Caco-2 (cell line): ENCODE results near the gene ADAMTS9. TPM values are rescaled to one million over a fixed set of nuclear protein-coding genes. Genes with fewer than 3 reads are reported as not detected.

Experiments used
- BruUV-seq: library from RNA; stranded (reverse); fragments of 400-500 nt; replicated peaks from 2 replicates; lab custom pipeline; 2021; lab: Mats Ljungman, UMichigan
- CTCF ChIA-PET: fragments of 300-600 bp; sonication (Branson Sonifier 250); formaldehyde crosslinking; loops from one replicate; lab custom pipeline; 2022; ENCODE audit warnings: antibody characterized with exemption; lab: Charles Lee
- POLR2A ChIA-PET: fragments of 300-600 bp; sonication (Branson Sonifier 250); formaldehyde crosslinking; loops from one replicate; lab custom pipeline; 2022; ENCODE audit warnings: antibody characterized with exemption; lab: Charles Lee
- DNase-seq, 2 experiments: peaks; one replicate each; pipeline versions ENCODE4 v3.0.0 to v3.0.0-alpha.2; 2020 to 2022
- H3K27me3 ChIP-seq: replicated peaks from 2 replicates; pipeline ENCODE4 v1.6.0; 2011; ENCODE audit warnings: low read length; ENCODE audit not compliant: control insufficient read depth, insufficient read depth
- H3K36me3 ChIP-seq: 2 replicates; pipeline ENCODE4 v1.5.1; 2011; ENCODE audit warnings: low read length; ENCODE audit not compliant: control insufficient read depth, insufficient read depth
- H3K4me1 ChIP-seq: fragments of 250-450 bp; sonication (Bioruptor Pico); 2 replicates; pipeline ENCODE4 v1.5.1; 2020; ENCODE audit warnings: mild to moderate bottlenecking
- H3K4me3 ChIP-seq: 2 replicates; pipeline ENCODE4 v1.5.1; 2011; ENCODE audit warnings: low read depth, mild to moderate bottlenecking, control low read depth, low read length
- H3K9me3 ChIP-seq: fragments of 250-450 bp; sonication (Bioruptor Pico); 2 replicates; pipeline ENCODE4 v1.5.1; 2020; ENCODE audit warnings: mild to moderate bottlenecking, moderate library complexity
- H3K27ac Mint-ChIP-seq: one replicate; pipeline ENCODE4 v1.8.0; 2022; ENCODE audit warnings: mixed read lengths; ENCODE audit not compliant: unreplicated experiment
- H3K27me3 Mint-ChIP-seq: one replicate; pipeline ENCODE4 v1.8.0; 2022; ENCODE audit warnings: mixed read lengths; ENCODE audit not compliant: insufficient read depth, unreplicated experiment
- H3K36me3 Mint-ChIP-seq: one replicate; pipeline ENCODE4 v1.8.0; 2022; ENCODE audit warnings: mild to moderate bottlenecking, mixed read lengths; ENCODE audit not compliant: insufficient read depth, unreplicated experiment
- H3K4me1 Mint-ChIP-seq: one replicate; pipeline ENCODE4 v1.8.0; 2022; ENCODE audit warnings: low read depth, mixed read lengths; ENCODE audit not compliant: unreplicated experiment
- H3K4me3 Mint-ChIP-seq: one replicate; pipeline ENCODE4 v1.8.0; 2022; ENCODE audit warnings: mild to moderate bottlenecking, moderate library complexity, mixed read lengths; ENCODE audit not compliant: unreplicated experiment
- H3K9me3 Mint-ChIP-seq: one replicate; pipeline ENCODE4 v1.8.0; 2022; ENCODE audit warnings: mixed read lengths; ENCODE audit not compliant: unreplicated experiment
- intact Hi-C: fragments of 100-400 bp; cut with micrococcal nuclease; formaldehyde crosslinking; loops from one replicate; pipeline ENCODE4 v1.10.0; 2022; ENCODE audit not compliant: unreplicated experiment
- total RNA-seq: library from RNA; stranded (reverse); gene quantifications from 2 replicates; pipeline ENCODE4 v1.2.3, GENCODE V29; 2022
- TF ChIP-seq, protein P1 (sequence below), 2 experiments: fragments of 200-600 bp in 1 of 2; IDR thresholded peaks; 1 replicate in 1 of 2; 2 replicates in 1 of 2; pipeline versions ENCODE4 v1.5.1 to v1.8.0; 2011 to 2022; ENCODE audit warnings: antibody characterized with exemption in 1 of 2, control low read depth in 1 of 2, inconsistent platforms in 1 of 2, low read depth in 1 of 2, low read length in 1 of 2, mild to moderate bottlenecking in 1 of 2, moderate library complexity in 1 of 2; ENCODE audit not compliant: insufficient read depth in 1 of 2, severe bottlenecking in 1 of 2, unreplicated experiment in 1 of 2

ADAMTS9 gene
- total RNA-seq, 1 experiment from 2014 or later: 4.0 TPM

GRCh38 chr3:64608741-64609140, 79.1 kb downstream of the ADAMTS9 start:
- H3K36me3 Mint-ChIP-seq: no peaks in the 10 kb centered on the region
- no TSS peak for BruUV-seq
- Histone ChIP-seq H3K9me3 (no peaks in the 10 kb centered on the region), H3K4me1 (peaks cover 21% of the 10 kb centered on the region), H3K36me3 (no peaks in the 10 kb centered on the region), H3K27me3 (no peaks in the 10 kb centered on the region), H3K4me3 (no peak overlapping the region)
- intact Hi-C loops: no loop called here
- no peak overlapping the region for H3K4me3 Mint-ChIP-seq
- ChIA-PET CTCF (no interaction called here), POLR2A (no interaction called here)
- H3K9me3 Mint-ChIP-seq: no peaks in the 10 kb centered on the region
- DNase-seq: no peak
- H3K27me3 Mint-ChIP-seq: no peaks in the 10 kb centered on the region
- H3K4me1 Mint-ChIP-seq: peaks cover 19% of the 10 kb centered on the region
- TF ChIP-seq, protein P1, sequence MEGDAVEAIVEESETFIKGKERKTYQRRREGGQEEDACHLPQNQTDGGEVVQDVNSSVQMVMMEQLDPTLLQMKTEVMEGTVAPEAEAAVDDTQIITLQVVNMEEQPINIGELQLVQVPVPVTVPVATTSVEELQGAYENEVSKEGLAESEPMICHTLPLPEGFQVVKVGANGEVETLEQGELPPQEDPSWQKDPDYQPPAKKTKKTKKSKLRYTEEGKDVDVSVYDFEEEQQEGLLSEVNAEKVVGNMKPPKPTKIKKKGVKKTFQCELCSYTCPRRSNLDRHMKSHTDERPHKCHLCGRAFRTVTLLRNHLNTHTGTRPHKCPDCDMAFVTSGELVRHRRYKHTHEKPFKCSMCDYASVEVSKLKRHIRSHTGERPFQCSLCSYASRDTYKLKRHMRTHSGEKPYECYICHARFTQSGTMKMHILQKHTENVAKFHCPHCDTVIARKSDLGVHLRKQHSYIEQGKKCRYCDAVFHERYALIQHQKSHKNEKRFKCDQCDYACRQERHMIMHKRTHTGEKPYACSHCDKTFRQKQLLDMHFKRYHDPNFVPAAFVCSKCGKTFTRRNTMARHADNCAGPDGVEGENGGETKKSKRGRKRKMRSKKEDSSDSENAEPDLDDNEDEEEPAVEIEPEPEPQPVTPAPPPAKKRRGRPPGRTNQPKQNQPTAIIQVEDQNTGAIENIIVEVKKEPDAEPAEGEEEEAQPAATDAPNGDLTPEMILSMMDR (IDR thresholded peaks at IDR 0.05; ENCODE audit: insufficient read depth in 1 of 2, low read depth in 1 of 2, low read length in 1 of 2, severe bottlenecking in 1 of 2, unreplicated experiment in 1 of 2): no peak
- no peak overlapping the region for H3K27ac Mint-ChIP-seq

DNA sequence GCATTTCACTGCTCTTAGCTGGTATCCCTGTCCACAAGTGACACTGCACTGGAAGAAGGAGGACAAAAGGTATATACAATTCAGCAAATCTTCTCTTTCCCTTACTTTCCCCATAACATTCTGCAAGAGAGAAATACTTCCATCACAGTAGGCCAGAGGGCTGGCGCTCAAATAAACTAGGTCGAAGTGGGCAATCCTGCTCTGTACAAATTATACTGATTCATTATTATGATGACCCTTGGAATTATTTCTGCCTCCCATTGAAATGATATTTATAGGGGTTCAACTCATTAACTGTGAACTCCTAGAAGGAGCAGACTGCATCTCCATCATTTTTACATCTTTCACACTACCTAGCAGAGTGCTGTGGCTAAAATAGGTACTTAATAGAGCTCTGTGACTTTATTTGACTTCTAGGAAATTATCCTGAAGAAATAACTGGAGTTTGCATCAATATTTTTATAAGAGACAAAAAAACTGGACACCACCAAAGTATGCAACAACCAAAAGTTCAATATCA, 80.7 kb downstream of the ADAMTS9 start:
- CTCF ChIA-PET: no interaction called here
- BruUV-seq: no TSS peak
- Mint-ChIP-seq H3K27ac (no peak overlapping the region), H3K36me3 (no peaks in the 10 kb centered on the region), H3K27me3 (no peaks in the 10 kb centered on the region), H3K9me3 (no peaks in the 10 kb centered on the region), H3K4me3 (no peak overlapping the region), H3K4me1 (peaks cover 2% of the 10 kb centered on the region)
- no peaks in the 10 kb centered on the region for H3K36me3 ChIP-seq
- DNase-seq: no peak
- intact Hi-C loops: no loop called here
- TF ChIP-seq, protein P1 (IDR thresholded peaks at IDR 0.05; ENCODE audit: insufficient read depth in 1 of 2, low read depth in 1 of 2, low read length in 1 of 2, severe bottlenecking in 1 of 2, unreplicated experiment in 1 of 2): no peak
- no peaks in the 10 kb centered on the region for H3K27me3 ChIP-seq
- H3K4me1 ChIP-seq: peaks cover 7% of the 10 kb centered on the region
- H3K4me3 ChIP-seq: no peak overlapping the region
- POLR2A ChIA-PET: no interaction called here
- H3K9me3 ChIP-seq: no peaks in the 10 kb centered on the region

GRCh38 chr3:64604313-64604712, 83.5 kb downstream of the ADAMTS9 start:
- ChIA-PET CTCF (no interaction called here), POLR2A (no interaction called here)
- Mint-ChIP-seq H3K36me3 (no peaks in the 10 kb centered on the region), H3K9me3 (no peaks in the 10 kb centered on the region), H3K27me3 (no peaks in the 10 kb centered on the region), H3K27ac (no peak overlapping the region), H3K4me1 (no peaks in the 10 kb centered on the region), H3K4me3 (no peak overlapping the region)
- DNase-seq: no peak
- intact Hi-C loops: no loop called here
- TF ChIP-seq, protein P1 (IDR thresholded peaks at IDR 0.05; ENCODE audit: insufficient read depth in 1 of 2, low read depth in 1 of 2, low read length in 1 of 2, severe bottlenecking in 1 of 2, unreplicated experiment in 1 of 2): no peak
- no peaks in the 10 kb centered on the region for H3K36me3 ChIP-seq
- H3K27me3 ChIP-seq: no peaks in the 10 kb centered on the region
- no TSS peak for BruUV-seq
- no peak overlapping the region for H3K4me3 ChIP-seq
- H3K9me3 ChIP-seq: no peaks in the 10 kb centered on the region
- no peaks in the 10 kb centered on the region for H3K4me1 ChIP-seq
